Stimulated activated naive CD8-positive, alpha-beta T cell treated with anti-CD3 and anti-CD28 coated beads, Interleukin-15, Interleukin-2, amounts not matched to agents 100 ng/mL and 50 ng/mL, for 24 hours (primary cell): ENCODE measurements around the gene AIDA.
"Not testable (repeated sequence)": the region's sequence is repeated elsewhere in the genome, so short reads cannot be mapped to it uniquely, and the experiment has no call there.

Experiments used
- H3K27ac Mint-ChIP-seq: one replicate; pipeline ENCODE4 v1.8.0; 2021; ENCODE audit warnings: mild to moderate bottlenecking, mixed read lengths
- H3K27me3 Mint-ChIP-seq: one replicate; pipeline ENCODE4 v1.8.0; 2021; ENCODE audit warnings: mixed read lengths
- H3K36me3 Mint-ChIP-seq: one replicate; pipeline ENCODE4 v1.8.0; 2021; ENCODE audit warnings: low read depth, mixed read lengths
- H3K4me1 Mint-ChIP-seq: one replicate; pipeline ENCODE4 v1.8.0; 2021; ENCODE audit warnings: low read depth, mixed read lengths
- H3K4me3 Mint-ChIP-seq: one replicate; pipeline ENCODE4 v1.8.0; 2021; ENCODE audit warnings: mild to moderate bottlenecking, mixed read lengths
- H3K9me3 Mint-ChIP-seq: one replicate; pipeline ENCODE4 v1.8.0; 2021; ENCODE audit warnings: mixed read lengths

Gene AIDA

DNA sequence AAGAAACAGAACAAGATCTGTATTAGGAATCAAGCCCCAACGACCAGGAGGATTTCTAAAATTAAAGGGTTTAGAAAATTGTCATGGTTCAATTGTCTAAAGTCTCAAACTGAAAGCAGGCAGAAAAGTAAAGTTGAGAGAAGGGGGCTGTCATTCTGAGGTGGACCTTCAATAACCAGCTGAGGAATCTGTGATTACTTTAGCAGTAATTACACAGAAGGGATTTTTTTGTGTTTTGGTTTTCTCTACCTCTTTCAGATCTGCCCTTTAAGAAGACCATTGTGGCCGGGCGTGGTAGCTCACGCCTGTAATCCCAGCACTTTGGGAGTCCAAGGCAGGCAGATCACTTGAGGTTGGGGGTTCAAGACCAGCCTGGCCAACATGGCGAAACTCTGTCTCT lies 17.4 kb downstream of the AIDA start:
- Mint-ChIP-seq H3K36me3 (peaks cover 26% of the 10 kb centered on the region), H3K9me3 (no peaks in the 10 kb centered on the region), H3K4me3 (no peak overlapping the region), H3K27me3 (no peaks in the 10 kb centered on the region), H3K27ac (no peak overlapping the region), H3K4me1 (peaks cover 16% of the 10 kb centered on the region)

- Mint-ChIP-seq H3K36me3 (peaks cover 27% of the 10 kb centered on the region), H3K9me3 (no peaks in the 10 kb centered on the region), H3K4me3 (no peak overlapping the region), H3K4me1 (peaks cover 9% of the 10 kb centered on the region), H3K27ac (no peak overlapping the region), H3K27me3 (no peaks in the 10 kb centered on the region)
Measured at GRCh38 chr1:222691016-222691415, 21.3 kb downstream of the AIDA start.

DNA sequence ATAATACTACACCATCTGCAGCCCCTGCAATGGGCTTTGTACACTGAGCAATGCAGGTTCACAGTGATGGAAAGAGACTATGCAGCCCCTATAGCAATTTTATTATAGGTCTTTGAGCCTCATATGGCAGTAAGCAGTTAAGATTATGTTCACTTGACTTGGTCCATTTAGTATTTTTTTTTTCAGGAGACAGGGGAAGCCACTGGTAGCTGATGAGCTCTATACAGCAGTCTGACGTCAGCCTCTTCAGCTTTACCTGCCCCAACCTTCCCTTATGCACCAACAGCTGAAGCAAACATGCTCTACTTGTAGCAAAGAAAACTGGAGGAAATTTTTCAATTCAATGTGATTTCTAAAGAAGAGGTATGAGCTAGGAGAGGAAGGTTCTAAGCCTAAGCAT lies 32.2 kb downstream of the AIDA start:
- Mint-ChIP-seq H3K27me3 (no peaks in the 10 kb centered on the region), H3K4me1 (no peaks in the 10 kb centered on the region), H3K9me3 (no peaks in the 10 kb centered on the region), H3K36me3 (peaks cover 39% of the 10 kb centered on the region), H3K4me3 (no peak overlapping the region), H3K27ac (no peak overlapping the region)

DNA sequence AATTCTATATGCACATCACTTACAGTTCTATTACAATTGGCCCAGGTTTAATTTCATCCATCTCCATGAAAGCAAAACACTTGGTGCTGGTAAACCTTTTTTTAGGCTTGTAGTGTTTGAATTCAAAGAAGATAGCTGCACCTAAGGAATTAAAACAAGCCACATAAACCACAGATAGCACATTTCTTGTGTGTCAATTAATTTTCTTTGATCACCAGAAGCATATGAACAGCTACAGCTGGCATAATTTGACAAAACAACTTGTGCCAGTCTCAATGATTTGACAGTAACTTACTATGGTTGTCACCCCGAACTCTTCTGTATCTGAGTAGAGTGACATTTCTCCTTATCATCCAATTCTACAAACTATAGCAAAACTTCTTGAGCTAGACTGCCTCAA lies 42.2 kb downstream of the AIDA start:
- Mint-ChIP-seq H3K36me3 (peaks cover 56% of the 10 kb centered on the region), H3K27ac (peak overlapping the region; percentile 9), H3K9me3 (no peaks in the 10 kb centered on the region), H3K4me1 (peaks cover 21% of the 10 kb centered on the region), H3K27me3 (no peaks in the 10 kb centered on the region), H3K4me3 (no peak overlapping the region)

DNA sequence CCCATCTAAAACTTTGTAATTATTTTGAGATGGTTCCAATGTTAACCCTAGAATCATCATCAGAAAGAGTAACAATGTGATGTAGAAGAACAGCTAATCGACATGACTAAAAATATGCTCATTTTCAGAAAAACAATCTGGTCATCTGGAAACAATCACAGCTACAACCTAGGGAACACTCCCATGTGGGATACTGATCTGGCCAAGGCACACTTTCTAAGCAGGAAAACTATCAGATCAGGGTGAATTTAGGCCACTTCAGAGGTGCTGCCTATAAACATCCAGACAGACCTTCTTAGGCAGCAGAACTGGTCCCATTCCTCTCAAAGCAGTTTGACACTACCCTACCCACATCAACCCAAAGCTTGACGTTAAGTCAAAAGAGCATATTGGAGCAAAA lies 43.2 kb downstream of the AIDA start:
- peaks cover 59% of the 10 kb centered on the region for H3K36me3 Mint-ChIP-seq
- H3K4me3 Mint-ChIP-seq, H3K9me3 Mint-ChIP-seq, H3K27ac Mint-ChIP-seq, H3K27me3 Mint-ChIP-seq: not testable (repeated sequence)
- peaks cover 21% of the 10 kb centered on the region for H3K4me1 Mint-ChIP-seq

GRCh38 chr1:222668184-222668583 lies 44.1 kb downstream of the AIDA start:
- H3K4me1 Mint-ChIP-seq = peaks cover 21% of the 10 kb centered on the region
- not testable (repeated sequence) for H3K4me3 Mint-ChIP-seq, H3K9me3 Mint-ChIP-seq, H3K27me3 Mint-ChIP-seq, H3K27ac Mint-ChIP-seq
- H3K36me3 Mint-ChIP-seq = peaks cover 61% of the 10 kb centered on the region

DNA sequence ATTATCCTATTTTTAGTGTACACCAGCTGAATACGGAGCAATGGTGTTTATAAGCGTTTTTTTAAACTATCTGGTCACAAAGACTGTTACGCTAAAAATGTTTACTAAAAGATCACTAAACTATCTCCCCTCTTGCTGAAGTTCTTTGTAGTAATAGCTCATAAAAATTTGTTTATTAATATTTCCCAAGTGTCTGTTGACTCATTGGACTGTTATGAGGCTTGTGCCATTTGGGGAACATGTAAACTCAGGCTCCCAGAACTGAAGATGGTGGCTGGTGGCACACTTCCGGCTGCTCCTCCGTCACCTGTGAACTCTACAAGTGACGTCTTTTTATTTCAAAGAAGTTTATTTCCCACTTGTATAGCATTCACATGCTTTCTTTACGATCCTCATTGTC lies 46.3 kb downstream of the AIDA start:
- Mint-ChIP-seq H3K27ac (peak overlapping the region; percentile 63), H3K36me3 (peaks cover 61% of the 10 kb centered on the region), H3K4me1 (peaks cover 13% of the 10 kb centered on the region), H3K4me3 (no peak overlapping the region), H3K27me3 (no peaks in the 10 kb centered on the region), H3K9me3 (no peaks in the 10 kb centered on the region)

DNA sequence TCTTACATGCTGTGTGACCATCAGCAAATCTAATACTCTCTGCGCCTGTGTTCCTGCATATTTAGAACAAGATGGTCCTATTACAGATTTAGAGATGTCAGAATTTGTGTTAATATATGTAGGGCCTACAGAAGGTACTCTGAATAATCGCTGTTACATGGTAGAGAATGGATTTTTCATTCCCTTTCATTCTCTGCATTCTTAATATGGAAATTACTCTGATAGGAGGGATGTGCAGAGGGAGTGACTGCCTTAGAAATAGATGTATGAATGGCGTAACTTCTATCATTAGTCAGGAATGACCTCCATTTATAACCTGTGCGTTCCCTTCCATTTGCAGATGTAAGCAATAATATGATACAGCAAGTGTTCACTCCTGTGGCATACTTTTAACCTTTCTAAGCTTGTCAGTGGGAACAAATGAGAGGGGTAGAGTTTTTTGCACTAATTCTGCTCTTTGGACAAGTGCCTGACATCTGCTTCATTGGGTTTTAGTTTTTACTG lies 48.8 kb downstream of the AIDA start:
- Mint-ChIP-seq H3K4me1 (no peaks in the 10 kb centered on the region), H3K36me3 (peaks cover 78% of the 10 kb centered on the region), H3K9me3 (no peaks in the 10 kb centered on the region), H3K27me3 (no peaks in the 10 kb centered on the region), H3K4me3 (no peak overlapping the region), H3K27ac (no peak overlapping the region)

DNA sequence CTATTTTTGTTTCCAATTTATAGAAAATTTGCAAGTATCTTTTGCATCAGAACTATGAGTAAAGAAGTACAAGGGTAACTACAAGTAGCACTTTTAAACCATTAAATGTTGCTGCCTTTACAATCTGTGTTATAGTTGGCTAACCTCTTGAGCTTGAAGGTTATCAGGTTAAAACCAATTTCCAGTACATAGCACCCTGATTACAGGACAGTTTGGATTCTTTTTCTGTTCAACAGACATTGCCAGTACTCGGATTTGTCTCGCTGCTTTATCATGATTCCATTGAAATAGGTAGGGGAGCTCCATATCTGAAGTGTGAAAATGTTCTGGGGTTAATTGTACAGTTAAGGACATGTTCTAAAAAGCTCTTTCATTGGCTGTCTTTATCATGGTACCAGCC lies 54.4 kb downstream of the AIDA start:
- Mint-ChIP-seq H3K36me3 (peaks cover 92% of the 10 kb centered on the region), H3K4me1 (peaks cover 42% of the 10 kb centered on the region), H3K27me3 (no peaks in the 10 kb centered on the region), H3K27ac (no peak overlapping the region), H3K4me3 (no peak overlapping the region), H3K9me3 (no peaks in the 10 kb centered on the region)

DNA sequence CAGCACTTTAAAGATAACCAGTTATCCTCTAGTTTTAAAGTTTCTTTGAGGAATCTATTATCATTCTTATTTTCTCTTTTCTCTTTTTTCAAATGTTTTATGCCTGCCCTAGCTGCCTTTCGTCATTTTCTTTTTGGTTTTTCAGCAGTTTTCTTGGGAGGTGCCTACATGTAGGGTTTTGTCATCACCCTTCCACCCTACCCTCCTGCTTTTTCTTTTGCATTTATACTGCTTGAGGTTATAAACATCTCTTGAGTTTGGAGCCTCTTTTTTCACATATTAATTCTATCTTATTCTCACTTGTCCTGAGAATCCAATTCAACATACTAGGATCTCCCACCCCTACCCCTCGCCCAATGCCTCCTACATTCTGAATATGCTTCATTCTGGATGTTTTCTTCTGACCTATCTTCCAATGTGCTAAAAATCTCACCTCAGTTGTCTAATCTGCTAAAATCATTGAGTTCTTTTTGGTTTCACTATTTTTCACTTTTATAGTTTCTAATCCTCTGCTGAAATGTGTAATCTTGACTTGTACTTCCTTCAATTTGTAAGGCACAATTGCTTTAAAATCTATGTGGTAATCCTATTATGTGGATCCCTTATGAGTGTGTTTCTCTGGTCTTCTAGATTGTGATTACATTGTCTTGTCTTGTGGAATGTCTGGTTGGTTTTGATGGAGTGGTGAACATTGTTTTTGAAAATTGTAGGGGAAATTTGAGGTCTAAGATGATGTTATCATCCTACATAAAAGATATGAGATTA lies 55.7 kb downstream of the AIDA start:
- Mint-ChIP-seq H3K9me3 (no peaks in the 10 kb centered on the region), H3K27ac (peak overlapping the region; percentile 50), H3K27me3 (no peaks in the 10 kb centered on the region), H3K36me3 (peaks cover 92% of the 10 kb centered on the region), H3K4me1 (peaks cover 56% of the 10 kb centered on the region), H3K4me3 (peak overlapping the region; percentile 22)

DNA sequence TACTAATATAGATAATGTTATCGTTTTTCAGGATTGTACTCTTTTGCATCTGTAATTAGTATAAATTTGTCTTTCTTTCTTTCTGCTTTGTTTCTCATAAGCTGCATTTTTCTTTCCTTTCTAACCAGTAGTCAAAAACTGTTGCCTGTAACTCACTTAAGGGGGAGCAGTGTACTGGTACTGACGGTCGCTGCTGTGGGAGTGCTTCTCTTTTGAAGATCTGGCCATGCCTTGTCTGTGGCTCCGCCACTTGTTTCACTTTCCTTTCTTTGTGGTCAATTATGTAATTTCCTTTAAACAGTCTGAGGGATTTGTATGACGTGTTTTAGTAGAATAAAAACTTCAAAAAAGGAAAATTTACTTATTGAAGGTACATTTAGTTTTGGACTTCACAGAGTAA lies 57.4 kb downstream of the AIDA start:
- Mint-ChIP-seq H3K4me1 (peaks cover 57% of the 10 kb centered on the region), H3K9me3 (no peaks in the 10 kb centered on the region), H3K27me3 (no peaks in the 10 kb centered on the region), H3K4me3 (peak overlapping the region; percentile 56), H3K36me3 (peaks cover 95% of the 10 kb centered on the region), H3K27ac (peak overlapping the region; percentile 83)

GRCh38 chr1:222653178-222653827 lies 59.0 kb downstream of the AIDA start:
- peaks cover 57% of the 10 kb centered on the region for H3K4me1 Mint-ChIP-seq
- H3K9me3 Mint-ChIP-seq = no peaks in the 10 kb centered on the region
- H3K27ac Mint-ChIP-seq = peak overlapping the region; percentile 83
- H3K36me3 Mint-ChIP-seq = peaks cover 85% of the 10 kb centered on the region
- H3K4me3 Mint-ChIP-seq = peak overlapping the region; percentile 27
- H3K27me3 Mint-ChIP-seq = no peaks in the 10 kb centered on the region

- no peaks in the 10 kb centered on the region for H3K9me3 Mint-ChIP-seq
- no peaks in the 10 kb centered on the region for H3K27me3 Mint-ChIP-seq
- peaks cover 80% of the 10 kb centered on the region for H3K36me3 Mint-ChIP-seq
- peaks cover 57% of the 10 kb centered on the region for H3K4me1 Mint-ChIP-seq
- no peak overlapping the region for H3K4me3 Mint-ChIP-seq
- H3K27ac Mint-ChIP-seq = no peak overlapping the region
Measured at GRCh38 chr1:222652676-222653075, 59.6 kb downstream of the AIDA start.

DNA sequence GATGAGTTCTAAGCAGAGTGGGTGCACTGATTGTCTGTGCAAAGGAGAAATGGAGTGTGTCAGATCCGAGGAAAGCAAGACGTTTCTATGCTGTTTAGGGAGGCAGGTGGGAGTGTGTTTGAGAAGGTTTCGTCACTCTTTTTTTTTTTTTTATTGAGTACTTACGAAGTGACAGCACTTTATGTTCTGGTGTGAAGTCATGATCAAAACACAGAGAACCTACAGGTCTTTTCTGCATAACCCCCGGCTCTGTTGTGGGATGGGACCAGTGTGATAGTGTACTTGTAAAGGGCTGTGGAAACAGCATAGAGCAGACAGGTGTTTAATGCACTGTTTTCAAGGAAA lies 67.7 kb downstream of the AIDA start:
- H3K27me3 Mint-ChIP-seq = no peaks in the 10 kb centered on the region
- H3K36me3 Mint-ChIP-seq = peaks cover 23% of the 10 kb centered on the region
- H3K27ac Mint-ChIP-seq = peak overlapping the region; percentile 95
- H3K4me1 Mint-ChIP-seq = peaks cover 30% of the 10 kb centered on the region
- peak overlapping the region; percentile 98 for H3K4me3 Mint-ChIP-seq
- no peaks in the 10 kb centered on the region for H3K9me3 Mint-ChIP-seq

DNA sequence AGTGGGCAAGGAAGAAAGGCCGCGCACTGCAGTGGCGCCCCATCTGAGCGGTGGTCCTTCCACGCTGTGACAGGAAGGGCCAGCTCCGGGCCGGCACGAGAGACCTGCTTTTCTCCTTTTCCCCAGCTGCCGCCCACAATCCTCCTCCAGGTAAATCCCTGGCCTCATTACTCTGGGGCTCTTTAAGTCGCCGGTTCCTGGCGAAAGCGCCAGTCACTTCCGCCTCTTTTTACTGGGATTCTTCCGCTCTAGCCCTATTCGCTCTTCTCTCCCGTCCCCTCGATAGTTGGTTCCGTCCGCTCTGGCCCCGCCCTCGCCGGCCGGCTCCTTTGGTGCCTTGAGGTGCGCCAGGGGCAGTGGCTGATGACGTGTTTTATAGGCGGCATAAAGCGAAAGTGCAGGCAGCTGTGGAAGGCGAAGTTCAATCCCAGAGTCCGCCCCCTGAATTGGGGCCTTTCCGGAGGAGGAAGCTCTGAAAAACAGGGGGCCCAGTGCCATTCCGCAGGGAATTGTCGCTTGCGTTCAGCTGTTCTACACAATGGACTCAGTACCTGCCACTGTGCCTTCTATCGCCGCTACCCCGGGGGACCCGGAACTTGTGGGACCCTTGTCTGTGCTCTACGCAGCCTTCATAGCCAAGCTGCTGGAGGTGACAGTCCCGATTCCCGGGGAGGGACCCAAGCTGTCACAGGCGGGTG lies 68.2 kb downstream of the AIDA start:
- peaks cover 26% of the 10 kb centered on the region for H3K36me3 Mint-ChIP-seq

More for the DNA sequence above, 68.2 kb downstream of the AIDA start:
- H3K4me1 Mint-ChIP-seq = peaks cover 30% of the 10 kb centered on the region
- H3K9me3 Mint-ChIP-seq = no peaks in the 10 kb centered on the region
- H3K27ac Mint-ChIP-seq = peak overlapping the region; percentile 95
- no peaks in the 10 kb centered on the region for H3K27me3 Mint-ChIP-seq
- H3K4me3 Mint-ChIP-seq = peak overlapping the region; percentile 98
